Keratinocyte (primary cell): ENCODE measurements around the gene AP1AR.

ENCODE experiments used
- CTCF ChIP-seq, 3 experiments: IDR thresholded peaks in 1 of 3; conservative IDR thresholded peaks in 1 of 3; optimal IDR thresholded peaks in 1 of 3; 2 replicates in 2 of 3; 3 replicates in 1 of 3; pipeline versions ENCODE3 to v1.5.1; 2011; ENCODE audit warnings: low read length in 3 of 3, mild to moderate bottlenecking in 3 of 3, moderate library complexity in 2 of 3, control low read depth in 1 of 3, inconsistent platforms in 1 of 3; ENCODE audit not compliant: insufficient read depth in 2 of 3; ENCODE audit errors: extremely low read depth in 1 of 3
- EZH2 ChIP-seq: IDR thresholded peaks from one replicate; pipeline ENCODE4 v1.6.1; 2012; ENCODE audit warnings: inconsistent platforms, mild to moderate bottlenecking, low read length, moderate library complexity

GRCh38 chr4:112277705-112278448, 46.3 kb downstream of the AP1AR start:
- TF ChIP-seq CTCF (optimal IDR thresholded peaks at IDR 0.05 in 1 of 3, IDR thresholded peaks at IDR 0.05 in 1 of 3, conservative IDR thresholded peaks at IDR 0.05 in 1 of 3; ENCODE audit: extremely low read depth in 1 of 3, insufficient read depth in 2 of 3, low read length in 3 of 3) (no peak), EZH2 (no peak)
